ENCODE data around the gene NEURL4.
"Not testable (repeated sequence)": the region's sequence is repeated elsewhere in the genome, so short reads cannot be mapped to it uniquely, and the experiment has no call there.

NEURL4 gene

DNA sequence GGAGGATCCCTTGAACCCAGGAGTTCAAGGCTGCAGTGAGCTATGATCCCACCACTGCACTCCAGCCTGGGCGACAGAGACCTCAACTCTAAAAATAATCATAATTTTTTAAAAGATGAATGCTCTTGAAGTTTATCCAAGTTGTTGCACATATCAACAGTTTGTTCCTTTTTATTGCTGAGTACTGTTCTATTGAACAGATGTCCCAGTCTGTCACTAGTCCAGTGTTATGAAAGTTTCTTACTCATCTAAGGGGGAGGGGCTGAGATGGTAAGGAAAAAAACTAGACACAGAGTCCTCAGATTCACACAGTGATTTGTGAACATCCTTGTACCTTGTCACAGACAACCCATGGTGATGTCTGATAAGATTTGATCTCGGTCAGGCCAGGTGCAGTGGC lies 11.0 kb upstream of the NEURL4 start:
- CTCF ChIA-PET = interaction anchor here (1.3 to 1.7 kb wide), 2 partner anchors 14 to 16 kb away, joined by 4 read pairs; no protein-coding TSS in a partner anchor
- no peak for DNase-seq (ENCODE audit: extremely low spot score)
- TF ChIP-seq CTCF (IDR thresholded peaks at IDR 0.05; ENCODE audit: control extremely low read depth, extremely low read depth, low read depth, missing control alignments) = no peak
- POLR2A ChIA-PET = no interaction called here

GRCh38 chr17:7337600-7337999 lies 8.5 kb upstream of the NEURL4 start:
- POLR2A ChIA-PET; DNase-seq (ENCODE audit: extremely low spot score): not testable (repeated sequence)
- CTCF ChIA-PET = interaction anchor here (1.1 to 5.7 kb wide), 7 partner anchors 11 to 188 kb away, joined by 3 to 62 read pairs (median 16); partner anchors contain the start of genes CHRNB1, KCTD11 and TMEM95

- POLR2A ChIA-PET = interaction anchor here (0.7 to 1.5 kb wide), 4 partner anchors 8 to 148 kb away, joined by 3 to 7 read pairs (median 3); partner anchors contain the start of gene POLR2A
- peak; percentile 81 for DNase-seq (ENCODE audit: extremely low spot score)
- TF ChIP-seq CTCF (IDR thresholded peaks at IDR 0.05; ENCODE audit: control extremely low read depth, extremely low read depth, low read depth, missing control alignments) = peak; percentile 18
- CTCF ChIA-PET = interaction anchor here (0.8 to 5.7 kb wide), 12 partner anchors 9 to 253 kb away, joined by 3 to 62 read pairs (median 8); partner anchors contain the start of genes CHRNB1, KCTD11, SENP3 and TMEM95
Observed at GRCh38 chr17:7336240-7337175, 7.4 kb upstream of the NEURL4 start, which contains the start of gene ACAP1. ACAP1 (plus strand) TSS chr17:7336529; CDS start chr17:7336735, 206 bp downstream.

GRCh38 chr17:7335765-7336164 lies 6.6 kb upstream of the NEURL4 start:
- ChIA-PET POLR2A (interaction anchor here (1.2 to 1.5 kb wide), 2 partner anchors 14 to 149 kb away, joined by 3 to 7 read pairs; partner anchors contain the start of gene POLR2A), CTCF (interaction anchor here (0.8 to 5.7 kb wide), 13 partner anchors 9 to 253 kb away, joined by 3 to 62 read pairs (median 6); partner anchors contain the start of genes KCTD11, SENP3 and TMEM95)
- DNase-seq (ENCODE audit: extremely low spot score) = not testable (repeated sequence)

DNA sequence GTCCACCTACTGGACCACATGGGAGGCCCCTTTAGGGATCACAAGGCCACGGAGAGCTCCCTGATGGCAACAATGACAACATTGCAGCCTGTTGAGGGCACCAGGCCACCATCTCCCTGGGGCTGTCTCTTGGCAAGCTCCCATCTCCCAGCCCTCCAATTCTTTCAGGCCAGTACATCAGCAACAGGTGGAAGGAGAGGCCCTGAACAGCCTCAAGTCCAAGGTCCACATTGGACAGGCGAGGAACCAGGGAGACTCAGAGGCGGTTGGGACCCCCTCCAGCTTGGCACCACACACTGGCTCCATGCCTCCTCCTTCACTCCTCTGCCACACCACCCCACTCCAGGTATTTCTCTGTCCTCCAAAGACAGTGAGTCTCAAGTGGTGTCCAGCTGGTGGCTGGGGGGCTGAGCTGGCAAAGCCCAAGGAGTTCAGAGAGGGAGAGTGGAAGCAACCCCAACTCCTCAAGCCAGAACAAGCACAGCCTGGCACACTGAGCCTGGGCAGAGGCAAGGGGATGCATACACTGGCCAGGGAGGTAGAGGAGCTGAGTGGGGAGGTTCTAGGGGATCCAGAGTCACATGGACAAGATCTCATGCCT lies 5.9 kb upstream of the NEURL4 start:
- POLR2A ChIA-PET = no interaction called here
- DNase-seq (ENCODE audit: extremely low spot score) = no peak
- no peak for TF ChIP-seq CTCF (IDR thresholded peaks at IDR 0.05; ENCODE audit: control extremely low read depth, extremely low read depth, low read depth, missing control alignments)
- CTCF ChIA-PET = interaction anchor here (1.0 to 5.7 kb wide), 10 partner anchors 8 to 226 kb away, joined by 3 to 62 read pairs (median 10); partner anchors contain the start of genes KCTD11 and TMEM95

GRCh38 chr17:7332600-7333069 lies 3.5 kb upstream of the NEURL4 start:
- CTCF ChIA-PET = interaction anchor here (0.9 to 3.7 kb wide), 2 partner anchors 20 to 24 kb away, joined by 3 to 15 read pairs; no protein-coding TSS in a partner anchor
- POLR2A ChIA-PET = interaction anchor here (0.6 kb wide), 1 partner anchor 30 kb away, joined by 12 read pairs; no protein-coding TSS in a partner anchor
- DNase-seq (ENCODE audit: extremely low spot score) = not testable (repeated sequence)

GRCh38 chr17:7332111-7332510 lies 3.0 kb upstream of the NEURL4 start:
- CTCF ChIA-PET = interaction anchor here (0.9 to 3.7 kb wide), 2 partner anchors 21 to 24 kb away, joined by 3 to 15 read pairs; no protein-coding TSS in a partner anchor
- DNase-seq (ENCODE audit: extremely low spot score) = no peak
- POLR2A ChIA-PET = interaction anchor here (0.6 kb wide), 1 partner anchor 30 kb away, joined by 12 read pairs; no protein-coding TSS in a partner anchor

More at GRCh38 chr17:7332111-7332510, 3.0 kb upstream of the NEURL4 start:
- TF ChIP-seq CTCF (IDR thresholded peaks at IDR 0.05; ENCODE audit: control extremely low read depth, extremely low read depth, low read depth, missing control alignments) = no peak
